Epithelial cell of esophagus (primary cell): ENCODE measurements around the gene KIAA1217.

Source experiments
- DNase-seq: peaks from one replicate; pipeline ENCODE4 v3.0.0; 2010; ENCODE audit warnings: low read depth
- H3K4me3 ChIP-seq: 2 replicates; pipeline ENCODE4 v1.5.1; 2011; ENCODE audit warnings: mild to moderate bottlenecking, low read length, control low read depth
- TF ChIP-seq, protein P1 (sequence below): IDR thresholded peaks from 2 replicates; pipeline ENCODE4 v1.5.1; 2011; ENCODE audit warnings: low read depth, mild to moderate bottlenecking, low read length, control low read depth, inconsistent platforms; ENCODE audit not compliant: insufficient read depth; ENCODE audit errors: missing control alignments

KIAA1217 gene

DNA sequence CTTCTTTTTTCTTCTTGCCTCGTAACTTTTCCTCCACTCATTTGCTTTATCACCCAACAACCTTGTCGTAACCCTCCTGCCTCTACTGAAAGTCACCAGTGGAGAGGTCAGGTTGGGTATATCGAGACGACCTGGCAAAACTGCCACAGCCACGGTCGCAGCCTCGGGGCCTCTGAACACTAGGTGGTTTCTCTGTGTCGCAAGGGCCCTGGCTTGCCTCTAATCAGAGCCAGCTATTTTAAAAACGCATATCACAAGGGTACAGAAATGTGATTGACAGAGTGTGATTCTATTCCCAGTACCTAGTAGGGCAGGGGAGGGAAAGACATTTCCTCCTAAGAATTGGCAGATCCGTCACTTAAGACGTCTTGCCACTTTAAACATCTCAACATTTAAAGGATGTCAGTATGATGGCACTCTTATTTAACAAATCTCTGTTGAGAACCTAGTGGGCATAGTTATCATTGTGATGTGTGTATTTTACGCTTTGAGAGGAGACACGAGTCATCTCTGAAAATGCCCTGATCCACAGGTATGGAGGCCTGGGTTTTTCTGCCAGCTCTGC lies 317.2 kb downstream of the KIAA1217 start:
- TF ChIP-seq, protein P1, sequence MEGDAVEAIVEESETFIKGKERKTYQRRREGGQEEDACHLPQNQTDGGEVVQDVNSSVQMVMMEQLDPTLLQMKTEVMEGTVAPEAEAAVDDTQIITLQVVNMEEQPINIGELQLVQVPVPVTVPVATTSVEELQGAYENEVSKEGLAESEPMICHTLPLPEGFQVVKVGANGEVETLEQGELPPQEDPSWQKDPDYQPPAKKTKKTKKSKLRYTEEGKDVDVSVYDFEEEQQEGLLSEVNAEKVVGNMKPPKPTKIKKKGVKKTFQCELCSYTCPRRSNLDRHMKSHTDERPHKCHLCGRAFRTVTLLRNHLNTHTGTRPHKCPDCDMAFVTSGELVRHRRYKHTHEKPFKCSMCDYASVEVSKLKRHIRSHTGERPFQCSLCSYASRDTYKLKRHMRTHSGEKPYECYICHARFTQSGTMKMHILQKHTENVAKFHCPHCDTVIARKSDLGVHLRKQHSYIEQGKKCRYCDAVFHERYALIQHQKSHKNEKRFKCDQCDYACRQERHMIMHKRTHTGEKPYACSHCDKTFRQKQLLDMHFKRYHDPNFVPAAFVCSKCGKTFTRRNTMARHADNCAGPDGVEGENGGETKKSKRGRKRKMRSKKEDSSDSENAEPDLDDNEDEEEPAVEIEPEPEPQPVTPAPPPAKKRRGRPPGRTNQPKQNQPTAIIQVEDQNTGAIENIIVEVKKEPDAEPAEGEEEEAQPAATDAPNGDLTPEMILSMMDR, result no peak

DNA sequence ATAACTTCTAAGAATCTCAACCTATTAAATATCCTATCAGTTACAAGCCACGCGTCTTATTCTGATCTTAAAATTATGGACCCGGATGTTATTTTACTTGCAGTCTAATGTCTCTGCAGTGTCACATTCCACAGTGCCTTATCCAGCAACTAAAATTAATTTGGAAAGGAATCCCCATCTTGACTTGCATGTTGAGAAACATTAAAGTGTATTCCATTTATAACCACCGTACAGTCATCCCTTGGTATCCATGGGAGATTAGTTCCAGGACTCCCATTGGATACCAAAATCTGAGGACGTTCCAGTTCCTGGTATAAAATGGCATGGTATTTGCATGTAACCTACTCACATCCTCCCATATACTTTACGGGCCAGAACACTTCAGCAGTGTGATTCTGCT lies 320.0 kb downstream of the KIAA1217 start:
- TF ChIP-seq, protein P1, result no peak
- H3K4me3 ChIP-seq, result no peak overlapping the region
- no peak for DNase-seq

More for the DNA sequence above, 317.2 kb downstream of the KIAA1217 start:
- no peak for DNase-seq
- H3K4me3 ChIP-seq, result no peak overlapping the region

DNA sequence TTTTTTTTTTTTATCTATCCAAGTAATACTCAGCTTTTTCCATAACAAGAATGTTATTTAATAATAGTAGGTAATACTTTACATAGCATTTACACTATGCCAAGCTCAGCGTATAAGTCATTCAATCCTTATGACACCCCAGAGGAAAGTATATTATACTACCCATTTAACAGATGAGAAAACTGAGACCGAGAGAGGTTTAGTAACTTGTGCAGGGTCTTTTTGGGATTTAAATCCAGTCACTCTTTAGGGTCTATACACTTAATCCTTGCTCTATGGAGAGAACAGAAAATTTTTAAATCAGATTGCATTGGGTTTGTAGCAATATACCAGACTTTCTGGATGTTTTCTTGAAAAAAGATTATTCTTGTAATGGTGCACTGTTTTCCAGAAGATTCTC lies 322.5 kb downstream of the KIAA1217 start:
- H3K4me3 ChIP-seq, result no peak overlapping the region
- no peak for DNase-seq
- TF ChIP-seq, protein P1, result no peak

DNA sequence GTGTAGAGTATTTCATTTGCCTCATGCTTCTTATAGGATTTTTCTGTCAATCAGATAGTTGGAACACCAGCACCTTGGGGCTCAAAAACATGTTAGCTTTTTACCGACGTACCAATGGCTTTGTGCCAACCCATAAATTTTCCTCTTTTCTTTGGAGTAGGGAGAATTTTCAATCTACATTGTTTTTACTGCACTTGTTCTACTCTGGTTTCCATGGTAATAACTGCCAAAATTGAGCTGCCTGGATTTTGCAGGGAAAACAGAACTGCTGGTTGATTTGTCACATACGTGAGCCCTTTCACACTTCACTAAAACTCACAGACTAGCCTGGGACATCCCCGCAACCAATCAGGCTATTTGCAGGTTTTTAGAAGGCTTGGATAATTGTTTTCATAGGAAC lies 325.0 kb downstream of the KIAA1217 start:
- DNase-seq, result no peak
- no peak overlapping the region for H3K4me3 ChIP-seq
- TF ChIP-seq, protein P1, result no peak

DNA sequence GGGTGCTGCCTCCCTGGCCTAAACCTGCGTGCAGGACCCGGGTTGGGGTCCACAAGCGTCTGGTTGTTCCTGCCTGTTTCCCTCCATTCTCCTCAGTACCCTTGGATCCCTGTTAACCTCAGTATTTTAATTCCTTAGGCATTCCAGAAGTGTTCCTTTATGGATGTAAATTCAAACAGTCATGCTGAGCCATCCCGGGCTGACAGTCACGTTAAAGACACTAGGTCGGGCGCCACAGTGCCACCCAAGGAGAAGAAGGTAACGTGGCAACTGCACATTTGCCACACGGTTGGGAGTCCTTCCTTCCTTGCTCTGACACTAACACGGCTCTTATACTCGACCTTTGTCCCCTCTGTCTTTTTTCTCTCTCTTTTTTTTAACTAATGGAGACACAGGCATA lies 327.7 kb downstream of the KIAA1217 start:
- DNase-seq, result no peak
- TF ChIP-seq, protein P1, result no peak
- H3K4me3 ChIP-seq, result no peak overlapping the region

DNA sequence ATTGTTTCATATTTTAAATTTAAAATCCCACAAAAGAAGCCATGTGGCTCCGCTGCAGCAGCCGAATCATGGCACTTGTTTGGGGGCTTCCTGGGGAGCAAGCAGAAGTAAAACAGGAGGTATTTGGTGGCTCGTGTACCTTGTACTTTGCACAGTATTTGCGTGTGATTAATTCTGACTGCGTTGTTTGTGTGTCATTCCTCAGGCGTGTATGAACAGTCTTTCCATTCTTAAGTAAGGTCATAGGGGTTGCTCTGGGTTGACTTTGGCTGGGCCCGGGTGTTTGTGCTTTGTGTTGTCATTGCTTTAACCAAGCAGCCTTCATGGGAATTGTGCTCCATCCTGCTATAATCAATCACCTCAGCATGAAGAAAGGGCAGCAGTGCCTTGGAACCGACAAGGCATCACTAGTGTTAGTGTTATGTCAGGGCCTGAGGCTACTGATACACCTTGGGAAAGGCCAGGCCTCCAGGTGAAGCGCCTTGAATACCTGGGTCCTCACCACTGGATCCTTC lies 332.4 kb downstream of the KIAA1217 start:
- TF ChIP-seq, protein P1, result no peak
- no peak overlapping the region for H3K4me3 ChIP-seq
- peak; percentile 63 for DNase-seq
